Neuron (in vitro differentiated cells): ENCODE measurements around the gene SPIN4.
"Not testable (repeated sequence)": the region's sequence is repeated elsewhere in the genome, so short reads cannot be mapped to it uniquely, and the experiment has no call there.

Source experiments
- H2AFZ ChIP-seq: one replicate; pipeline ENCODE4 v1.6.1; 2013; ENCODE audit warnings: low read depth, mild to moderate bottlenecking, inconsistent platforms, low read length, moderate library complexity
- H3K27me3 ChIP-seq: one replicate; pipeline ENCODE4 v1.6.1; 2013; ENCODE audit warnings: low read length; ENCODE audit not compliant: insufficient read depth
- H3K36me3 ChIP-seq: one replicate; pipeline ENCODE4 v1.6.1; 2013; ENCODE audit warnings: low read length; ENCODE audit not compliant: insufficient read depth
- H3K4me1 ChIP-seq: one replicate; pipeline ENCODE4 v1.6.1; 2013; ENCODE audit warnings: low read length; ENCODE audit not compliant: insufficient read depth
- H3K4me3 ChIP-seq: 2 replicates; pipeline ENCODE4 v1.5.1; 2013; ENCODE audit warnings: mild to moderate bottlenecking, low read length, moderate library complexity
- H3K9me3 ChIP-seq: one replicate; pipeline ENCODE4 v1.6.1; 2013; ENCODE audit warnings: low read length

The SPIN4 gene

DNA sequence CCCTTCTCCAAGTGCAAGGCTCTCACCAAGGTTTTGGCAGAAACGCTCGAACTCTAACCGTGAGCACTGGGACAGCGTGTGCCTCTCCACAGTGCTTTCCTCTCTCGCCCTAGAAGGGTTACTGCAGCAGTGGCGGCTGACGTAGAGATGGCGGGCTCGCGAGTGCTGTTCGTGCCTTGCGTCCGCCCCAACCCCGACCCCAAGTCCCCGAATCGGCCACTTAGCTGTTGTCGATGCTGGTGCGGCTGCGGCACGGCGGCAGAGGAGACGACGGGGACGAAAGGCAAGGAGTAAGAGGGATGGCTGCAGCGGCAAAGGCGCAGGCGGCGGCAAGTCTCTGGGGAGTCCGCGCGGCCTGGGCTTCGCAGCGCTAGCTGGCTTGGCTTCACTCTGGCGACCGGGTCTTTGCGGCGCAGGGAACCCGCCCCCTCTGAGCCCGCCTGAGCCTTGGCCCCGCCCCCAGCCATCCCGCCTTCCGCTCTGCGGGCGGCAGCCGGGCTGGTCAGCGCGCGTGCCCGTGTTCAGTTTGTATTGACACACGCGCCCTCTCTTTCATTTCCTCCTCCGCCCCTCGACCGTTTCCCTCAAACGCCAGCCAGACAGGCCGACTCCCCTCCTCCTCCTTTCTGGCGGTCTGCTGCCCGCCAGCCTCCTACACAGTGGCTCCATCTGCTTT, at the start of gene SPIN4:
TSS of gene SPIN4 (minus strand) at position 392 of the 676 bp plus-strand sequence. CDS start 513 bp downstream, outside the sequence.
- peak within 1 kb of the TSS; percentile 17 for H2AFZ ChIP-seq
- peaks cover 8% of the 10 kb centered on the region for H3K4me1 ChIP-seq
- H3K9me3 ChIP-seq = no peaks in the 10 kb centered on the region
- H3K27me3 ChIP-seq = no peaks in the 10 kb centered on the region
- H3K4me3 ChIP-seq = peak within 1 kb of the TSS; percentile 52
- H3K36me3 ChIP-seq = no peaks in the 10 kb centered on the region

DNA sequence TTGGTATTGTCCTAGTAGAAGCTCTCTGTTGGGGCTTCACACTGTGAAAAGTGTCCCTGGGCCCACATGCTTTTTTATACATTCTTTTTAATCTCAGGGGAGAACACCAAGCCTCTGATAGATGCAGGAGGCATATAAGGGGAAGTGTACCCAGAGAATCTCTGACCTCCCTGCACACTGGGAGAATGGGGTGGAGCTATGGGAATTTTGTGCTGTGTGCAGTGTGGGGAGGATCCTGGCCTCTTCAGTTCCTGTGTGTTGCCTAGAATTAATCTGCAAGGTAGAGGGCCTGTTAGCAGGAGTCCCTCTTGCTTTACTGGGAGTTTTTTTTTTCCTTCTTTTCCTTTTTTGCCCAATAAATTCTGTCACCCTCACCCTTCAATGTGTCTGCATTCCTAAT, 49.2 kb upstream of the SPIN4 start:
- Histone ChIP-seq H2AFZ (no peak overlapping the region), H3K27me3 (no peaks in the 10 kb centered on the region), H3K36me3 (no peaks in the 10 kb centered on the region), H3K9me3 (no peaks in the 10 kb centered on the region), H3K4me3 (no peak overlapping the region), H3K4me1 (no peaks in the 10 kb centered on the region)

DNA sequence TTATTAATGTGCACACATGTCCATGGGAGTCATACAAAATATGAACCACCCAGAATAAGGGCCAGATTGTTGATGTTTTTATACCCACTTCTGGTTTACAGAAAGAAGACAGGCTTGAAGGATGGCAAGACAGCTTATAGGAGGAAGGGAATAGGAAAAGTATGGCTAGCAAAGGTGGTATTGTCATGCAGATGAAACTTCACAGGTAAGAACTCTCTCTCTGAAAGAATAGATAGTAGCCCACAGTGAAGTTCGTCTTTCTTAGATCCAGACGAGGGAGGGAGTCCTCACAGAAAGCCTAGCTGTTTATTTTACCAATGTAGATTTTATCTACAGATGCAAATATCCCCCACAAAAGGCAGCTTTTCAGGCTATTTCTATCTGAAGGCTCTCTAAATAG, 43.7 kb upstream of the SPIN4 start:
- Histone ChIP-seq H3K4me3 (no peak overlapping the region), H3K27me3 (no peaks in the 10 kb centered on the region), H3K9me3 (no peaks in the 10 kb centered on the region), H3K36me3 (no peaks in the 10 kb centered on the region), H2AFZ (no peak overlapping the region), H3K4me1 (no peaks in the 10 kb centered on the region)

DNA sequence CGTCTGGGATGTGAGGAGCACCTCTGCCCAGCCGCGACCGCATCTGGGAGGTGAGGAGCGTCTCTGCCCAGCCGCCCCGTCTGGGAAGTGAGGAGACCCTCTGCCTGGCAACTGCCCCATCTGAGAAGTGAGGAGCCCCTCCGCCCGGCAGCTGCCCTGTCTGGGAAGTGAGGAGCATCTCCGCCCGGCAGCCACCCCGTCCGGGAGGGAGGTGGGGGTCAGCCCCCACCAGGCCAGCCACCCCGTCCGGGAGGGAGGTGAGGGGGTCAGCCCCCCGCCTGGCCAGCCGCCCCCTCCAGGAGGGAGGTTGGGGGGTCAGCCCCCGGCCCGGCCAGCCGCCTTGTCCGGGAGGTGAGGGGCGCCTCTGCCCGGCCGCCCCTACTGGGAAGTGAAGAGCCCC, 42.0 kb upstream of the SPIN4 start:
- H3K4me1 ChIP-seq, H3K36me3 ChIP-seq, H3K4me3 ChIP-seq, H2AFZ ChIP-seq, H3K9me3 ChIP-seq, H3K27me3 ChIP-seq: not testable (repeated sequence)

DNA sequence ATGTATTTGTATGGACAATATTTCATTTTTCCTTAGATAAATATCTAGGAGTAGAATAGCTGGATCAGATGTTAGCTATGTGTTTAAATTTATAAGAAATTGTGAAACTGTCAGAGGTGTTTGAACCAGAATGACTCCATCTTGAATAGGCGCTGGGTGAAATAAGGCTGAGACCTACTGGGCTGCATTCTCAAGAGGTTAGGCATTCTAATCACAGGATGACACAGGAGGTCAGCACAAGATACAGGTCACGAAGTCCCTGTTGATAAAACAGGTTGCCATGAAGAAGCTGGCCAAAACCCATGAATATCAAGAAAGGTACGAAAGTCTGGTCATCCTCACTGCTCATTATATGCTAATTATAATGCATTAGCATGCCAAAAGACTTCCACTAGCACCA, 36.3 kb upstream of the SPIN4 start:
- no peaks in the 10 kb centered on the region for H3K27me3 ChIP-seq
- no peaks in the 10 kb centered on the region for H3K4me1 ChIP-seq
- H2AFZ ChIP-seq = no peak overlapping the region
- no peak overlapping the region for H3K4me3 ChIP-seq
- H3K9me3 ChIP-seq = no peaks in the 10 kb centered on the region
- H3K36me3 ChIP-seq = no peaks in the 10 kb centered on the region

DNA sequence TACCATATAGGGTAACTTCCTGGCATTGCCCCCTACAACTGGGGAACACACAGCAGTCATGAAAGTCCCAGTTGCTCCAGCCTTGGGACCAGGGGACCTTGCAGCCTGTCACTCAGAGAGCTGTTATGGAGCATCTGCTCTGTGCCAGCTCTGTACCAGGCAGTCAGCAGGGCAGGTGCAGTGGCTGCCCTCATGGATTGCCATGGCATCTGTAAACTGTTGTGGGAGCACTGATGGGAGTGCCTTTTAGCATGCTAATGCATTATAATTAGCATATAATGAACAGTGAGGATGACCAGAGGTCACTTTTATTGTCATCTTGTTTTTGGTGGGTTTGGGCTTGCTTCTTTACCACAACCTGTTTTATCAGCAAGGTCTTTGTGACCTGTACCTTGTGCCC, 33.1 kb upstream of the SPIN4 start:
- H3K4me3 ChIP-seq, H3K4me1 ChIP-seq, H3K27me3 ChIP-seq, H3K36me3 ChIP-seq, H2AFZ ChIP-seq, H3K9me3 ChIP-seq: not testable (repeated sequence)

DNA sequence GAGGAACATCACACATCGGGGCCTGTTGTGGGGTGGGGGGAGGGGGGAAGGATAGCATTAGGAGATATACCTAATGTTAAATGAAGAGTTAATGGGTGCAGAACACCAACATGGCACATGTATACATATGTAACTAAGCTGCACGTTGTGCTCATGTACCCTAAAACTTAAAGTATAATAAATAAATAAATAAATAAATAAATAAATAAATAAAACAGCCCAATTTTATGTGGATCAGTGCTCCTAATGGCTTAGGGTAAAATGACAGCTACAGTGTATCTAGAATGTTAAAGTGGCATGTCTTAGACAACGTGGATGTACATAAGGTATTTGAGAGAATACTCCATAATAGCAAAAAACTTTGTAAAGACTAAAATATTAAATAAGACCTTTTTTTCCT, 21.9 kb upstream of the SPIN4 start:
- not testable (repeated sequence) for H3K9me3 ChIP-seq, H3K36me3 ChIP-seq, H2AFZ ChIP-seq, H3K4me1 ChIP-seq, H3K27me3 ChIP-seq, H3K4me3 ChIP-seq

DNA sequence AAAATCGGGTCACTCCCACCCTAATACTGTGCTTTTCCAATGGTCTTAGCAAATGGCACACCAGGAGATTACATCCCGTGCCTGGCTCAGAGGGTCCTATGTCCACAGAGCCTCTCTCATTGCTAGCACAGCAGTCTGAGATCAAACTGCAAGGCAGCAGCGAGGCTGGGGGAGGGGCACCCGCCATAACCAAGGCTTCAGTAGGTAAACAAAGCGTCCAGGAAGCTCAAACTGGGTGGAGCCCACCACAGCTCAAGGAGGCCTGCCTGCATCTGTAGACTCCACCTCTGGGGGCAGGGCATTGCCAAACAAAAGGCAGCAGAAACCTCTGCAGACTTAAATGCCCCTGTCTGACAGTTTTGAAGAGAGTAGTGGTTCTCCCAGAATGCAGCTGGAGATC, 16.6 kb upstream of the SPIN4 start:
- not testable (repeated sequence) for H3K9me3 ChIP-seq, H3K36me3 ChIP-seq, H2AFZ ChIP-seq, H3K4me1 ChIP-seq, H3K27me3 ChIP-seq, H3K4me3 ChIP-seq

DNA sequence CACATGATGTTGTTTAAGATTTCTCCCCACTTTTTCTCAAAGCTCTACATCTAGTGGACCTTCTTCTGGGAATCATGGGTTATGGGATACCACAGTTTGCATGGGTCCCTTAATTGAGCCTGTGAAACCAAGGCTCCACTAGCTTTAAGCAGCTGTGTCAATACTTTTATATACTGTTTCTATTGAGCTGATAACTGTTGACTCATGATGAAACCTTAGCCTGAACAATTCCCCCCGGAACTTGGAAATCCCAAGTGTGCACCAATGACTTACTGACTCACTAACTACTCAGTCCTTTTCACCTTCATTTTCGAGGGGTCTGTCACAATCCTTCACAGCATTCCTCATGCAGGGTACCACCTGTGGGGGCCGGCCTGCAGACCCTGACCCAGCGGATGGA, 12.7 kb upstream of the SPIN4 start:
- Histone ChIP-seq H3K4me1 (no peaks in the 10 kb centered on the region), H3K9me3 (peaks cover 4% of the 10 kb centered on the region), H3K4me3 (no peak overlapping the region), H2AFZ (no peak overlapping the region), H3K27me3 (no peaks in the 10 kb centered on the region), H3K36me3 (no peaks in the 10 kb centered on the region)

DNA sequence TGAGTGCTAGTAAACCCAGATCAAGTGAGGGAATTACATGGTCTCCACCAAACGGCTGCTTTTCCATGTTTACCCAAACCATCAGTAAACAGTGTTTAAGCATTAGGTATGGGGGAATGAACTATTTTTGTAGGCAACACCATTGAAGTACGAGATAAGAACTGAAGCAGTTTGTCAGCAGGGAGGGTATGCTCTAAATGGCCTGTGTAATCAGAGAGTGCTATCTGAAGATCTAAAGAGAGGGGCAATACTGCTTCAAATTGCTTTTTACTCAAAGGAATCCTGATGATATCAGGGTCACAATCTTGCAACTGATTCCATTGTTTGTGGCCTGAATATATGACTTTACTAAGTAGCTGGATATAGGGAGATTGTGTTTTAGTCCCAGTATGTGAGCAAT, 10.4 kb upstream of the SPIN4 start:
- H3K9me3 ChIP-seq = peaks cover 4% of the 10 kb centered on the region

DNA sequence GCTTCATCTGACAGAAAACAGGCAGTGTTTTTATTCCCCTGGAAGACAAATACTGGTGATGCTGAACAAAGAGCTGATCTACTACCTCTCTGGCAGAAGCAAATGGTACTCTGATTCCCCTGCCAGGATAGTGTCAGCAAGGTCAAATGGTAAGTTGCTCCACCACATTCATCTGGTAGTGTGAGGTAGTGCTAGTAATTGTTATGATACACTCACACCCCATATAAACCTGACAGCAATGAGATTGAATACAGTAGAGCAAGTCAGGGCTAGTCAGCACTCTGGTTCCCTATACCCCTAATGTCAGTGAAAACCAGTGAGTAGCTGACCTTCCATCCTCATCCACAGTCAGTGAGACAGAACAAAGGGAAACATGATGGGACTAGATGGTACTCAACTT, 3.4 kb upstream of the SPIN4 start:
- H3K9me3 ChIP-seq = no peaks in the 10 kb centered on the region

More for the DNA sequence above, 10.4 kb upstream of the SPIN4 start:
- H3K27me3 ChIP-seq = no peaks in the 10 kb centered on the region
- no peak overlapping the region for H2AFZ ChIP-seq
- H3K4me1 ChIP-seq = no peaks in the 10 kb centered on the region
- no peaks in the 10 kb centered on the region for H3K36me3 ChIP-seq
- no peak overlapping the region for H3K4me3 ChIP-seq

DNA sequence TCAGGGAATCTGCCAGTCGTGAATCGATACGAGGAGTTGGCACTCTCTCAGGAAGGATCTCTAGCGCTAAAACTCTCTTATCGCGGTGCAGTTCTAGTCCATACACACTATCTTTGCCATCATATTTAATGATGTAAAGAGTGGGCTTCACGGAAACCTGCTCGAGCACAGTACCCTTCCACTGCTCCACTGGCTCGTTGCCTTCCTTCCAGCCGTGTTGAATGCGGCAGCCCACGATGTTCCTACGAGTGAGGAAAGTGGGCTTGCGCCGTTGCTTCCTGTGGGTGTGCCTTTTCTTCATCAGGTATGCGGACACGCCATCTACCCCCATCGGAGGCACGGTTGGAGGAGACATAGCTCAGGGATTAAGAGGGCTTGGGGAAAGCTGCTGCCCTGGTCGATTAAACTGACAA, 661 bp downstream of the SPIN4 start:
- Histone ChIP-seq H2AFZ (peak overlapping the region; percentile 17), H3K4me3 (peak overlapping the region; percentile 52), H3K36me3 (no peaks in the 10 kb centered on the region), H3K4me1 (peaks cover 8% of the 10 kb centered on the region), H3K9me3 (no peaks in the 10 kb centered on the region), H3K27me3 (no peaks in the 10 kb centered on the region)

More for the DNA sequence above, 3.4 kb upstream of the SPIN4 start:
- no peaks in the 10 kb centered on the region for H3K36me3 ChIP-seq
- no peak overlapping the region for H2AFZ ChIP-seq
- peaks cover 4% of the 10 kb centered on the region for H3K4me1 ChIP-seq
- H3K27me3 ChIP-seq = no peaks in the 10 kb centered on the region
- no peak overlapping the region for H3K4me3 ChIP-seq

DNA sequence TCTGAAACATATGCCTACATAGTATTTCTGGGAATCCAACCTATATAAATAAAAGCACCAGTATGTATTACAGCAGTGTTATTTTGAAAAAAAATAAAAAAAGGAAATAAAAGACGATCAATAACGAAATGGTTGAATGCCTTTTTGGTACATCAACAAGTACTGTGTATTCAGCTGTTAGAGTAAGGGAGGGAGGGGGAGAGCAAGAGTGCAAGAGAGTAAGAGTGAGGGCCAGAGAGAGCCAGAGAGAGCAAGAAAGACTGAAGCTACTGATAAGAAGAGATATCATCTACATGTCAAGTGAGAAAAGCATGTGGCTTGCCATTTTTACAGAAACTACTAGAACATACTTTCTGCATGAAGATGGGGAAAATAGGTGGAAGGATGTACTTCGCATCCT, 1.8 kb downstream of the SPIN4 start:
- peaks cover 8% of the 10 kb centered on the region for H3K4me1 ChIP-seq
- H2AFZ ChIP-seq = no peak overlapping the region
- H3K27me3 ChIP-seq = no peaks in the 10 kb centered on the region
- peak overlapping the region; percentile 52 for H3K4me3 ChIP-seq
- H3K36me3 ChIP-seq = no peaks in the 10 kb centered on the region
- H3K9me3 ChIP-seq = no peaks in the 10 kb centered on the region

DNA sequence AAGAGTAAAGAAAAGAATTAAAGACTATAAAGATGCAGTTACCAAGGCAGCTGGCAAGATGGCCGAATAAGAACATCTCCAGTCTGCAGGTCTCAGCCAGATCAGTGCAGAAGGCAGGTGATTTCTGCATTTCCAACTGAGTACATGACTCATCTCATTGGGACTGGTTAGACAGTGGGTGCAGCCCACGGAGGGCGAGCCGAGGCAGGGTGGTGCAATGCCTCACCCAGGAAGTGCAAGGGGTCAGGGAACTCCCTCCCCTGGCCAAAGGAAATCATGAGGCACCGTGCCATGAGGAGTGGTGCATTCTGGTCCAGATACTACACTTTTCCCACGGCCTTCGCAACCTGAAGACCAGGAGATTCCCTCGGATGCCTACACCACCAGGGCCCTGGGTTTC, 20.5 kb downstream of the SPIN4 start:
- Histone ChIP-seq H3K4me3 (no peak overlapping the region), H2AFZ (no peak overlapping the region), H3K27me3 (no peaks in the 10 kb centered on the region), H3K4me1 (no peaks in the 10 kb centered on the region), H3K36me3 (no peaks in the 10 kb centered on the region), H3K9me3 (no peaks in the 10 kb centered on the region)
